K562 (cell line): ENCODE data around the gene ARMC9. TPM values are rescaled to one million over a fixed set of nuclear protein-coding genes. Genes with fewer than 3 reads are reported as not detected.

Source experiments
- ATAC-seq: fragments of 200-7000 bp; cut with Tn5 transposase; 3 replicates; pipeline ENCODE4 v1.9.1; 2020; ENCODE audit warnings: moderate library complexity
- BruUV-seq: library from RNA; stranded (reverse); fragments of 400-500 nt; replicated peaks from 2 replicates; lab custom pipeline; 2021; lab: Mats Ljungman, UMichigan
- CTCF ChIA-PET: fragments of 300-600 bp; formaldehyde crosslinking; extraction: SDS; loops from one replicate; lab custom pipeline; 2021; ENCODE audit warnings: low intra/inter-chr PET ratio; lab: Yijun Ruan, JAX
- POLR2A ChIA-PET: fragments of 300-600, 350-650 bp; sonication (Branson Sonifier 250); formaldehyde crosslinking; extraction: SDS; loops from one replicate; lab custom pipeline; 2021; ENCODE audit warnings: antibody characterized with exemption, inconsistent platforms; lab: Yijun Ruan, JAX
- DNase-seq, 4 experiments: peaks; one replicate each; pipeline versions ENCODE4 v3.0.0 to v3.0.0-alpha.2; 2011 to 2018; ENCODE audit warnings: low spot score in 3 of 4, mixed read lengths in 3 of 4; ENCODE audit errors: extremely low read depth in 1 of 4
- FAIRE-seq: peaks from 2 replicates; lab custom pipeline; 2011; peaks lifted over from hg19 to GRCh38; lab: Jason Lieb, UNC
- H2AFZ ChIP-seq: 2 replicates; pipeline ENCODE4 v1.6.0; 2011; ENCODE audit warnings: low read depth, low read length, control low read depth, inconsistent platforms
- H3K27ac ChIP-seq: fragments of 200-600 bp; 3 replicates; pipeline ENCODE4 v1.8.0; 2011; ENCODE audit warnings: low read depth, mild to moderate bottlenecking, control low read depth, inconsistent platforms, low read length, moderate library complexity, mixed read lengths; ENCODE audit errors: extremely low read depth
- H3K27me3 ChIP-seq, 2 experiments: fragments of 300-600 bp in 1 of 2; 2 replicates in 1 of 2; 3 replicates in 1 of 2; pipeline versions ENCODE4 v1.6.0 to v1.8.0; 2011; ENCODE audit warnings: inconsistent platforms in 2 of 2, low read length in 2 of 2, mild to moderate bottlenecking in 1 of 2, mixed read lengths in 1 of 2, moderate library complexity in 1 of 2; ENCODE audit not compliant: control insufficient read depth in 2 of 2, insufficient read depth in 2 of 2
- H3K36me3 ChIP-seq: fragments of 300-600 bp; 3 replicates; pipeline ENCODE4 v1.8.0; 2011; ENCODE audit warnings: mild to moderate bottlenecking, low read length, inconsistent platforms; ENCODE audit not compliant: control insufficient read depth, insufficient read depth
- H3K4me1 ChIP-seq, 2 experiments: fragments of 200-600 bp in 1 of 2; replicated peaks in 1 of 2; 2 replicates in 1 of 2; 3 replicates in 1 of 2; pipeline versions ENCODE4 v1.5.1 to v1.8.0; 2011; ENCODE audit warnings: inconsistent platforms in 2 of 2, low read length in 2 of 2, mild to moderate bottlenecking in 1 of 2, mixed read lengths in 1 of 2, moderate library complexity in 1 of 2; ENCODE audit not compliant: control insufficient read depth in 2 of 2, insufficient read depth in 2 of 2
- H3K4me2 ChIP-seq: 2 replicates; pipeline ENCODE4 v1.6.1; 2011; ENCODE audit warnings: low read length, control low read depth, inconsistent platforms, mixed read lengths; ENCODE audit not compliant: insufficient read depth
- H3K4me3 ChIP-seq: fragments of 200-600 bp; sonication (generic), shearing (Covaris generic); 2 replicates; pipeline ENCODE4 v1.5.1; 2016; ENCODE audit warnings: control low read depth, inconsistent platforms
- H3K79me2 ChIP-seq: fragments of 200-600 bp; 3 replicates; pipeline ENCODE4 v1.8.0; 2011; ENCODE audit warnings: low read length, inconsistent platforms; ENCODE audit not compliant: control insufficient read depth, insufficient read depth
- H3K9ac ChIP-seq, 2 experiments: 2 replicates each; pipeline versions ENCODE4 v1.6.0 to v1.6.1; 2011; ENCODE audit warnings: low read depth in 2 of 2, low read length in 2 of 2, control low read depth in 1 of 2, inconsistent platforms in 1 of 2, mild to moderate bottlenecking in 1 of 2, mixed read lengths in 1 of 2; ENCODE audit not compliant: insufficient read depth in 1 of 2
- H3K9me1 ChIP-seq: one replicate; pipeline ENCODE4 v1.6.0; 2011; ENCODE audit warnings: inconsistent platforms, mild to moderate bottlenecking, low read length, moderate library complexity; ENCODE audit not compliant: control insufficient read depth, insufficient read depth
- H3K9me3 ChIP-seq: replicated peaks from 2 replicates; pipeline ENCODE4 v1.5.1; 2011; ENCODE audit warnings: low read depth, low read length, inconsistent platforms; ENCODE audit not compliant: control insufficient read depth, insufficient read depth
- H4K20me1 ChIP-seq: replicated peaks from 2 replicates; pipeline ENCODE4 v1.6.1; 2011; ENCODE audit warnings: low read length, inconsistent platforms, mixed read lengths; ENCODE audit not compliant: control insufficient read depth, insufficient read depth
- EHMT2 ChIP-seq: fragments of 450-650 bp; IDR thresholded peaks from 2 replicates; pipeline ENCODE4 v1.6.1; 2018; ENCODE audit warnings: antibody characterized with exemption
- HIVEP1 ChIP-seq: fragments of 250-450 bp; sonication (Bioruptor Pico); IDR thresholded peaks from 2 replicates; pipeline ENCODE4 v1.4.0; 2020; ENCODE audit warnings: mild to moderate bottlenecking
- NFATC3 ChIP-seq: fragments of 450-650 bp; IDR thresholded peaks from 2 replicates; pipeline ENCODE4 v1.6.1; 2017; ENCODE audit warnings: mild to moderate bottlenecking
- TOE1 ChIP-seq, 2 experiments: fragments of 450-650 bp in 1 of 2; sonication (generic) in 1 of 2; formaldehyde crosslinking in 1 of 2; IDR thresholded peaks; 2 replicates each; pipeline versions ENCODE4 v1.7.1 to v1.8.0; 2016 to 2022; ENCODE audit warnings: borderline replicate concordance in 2 of 2, mild to moderate bottlenecking in 2 of 2, antibody characterized with exemption in 1 of 2, inconsistent platforms in 1 of 2, low read depth in 1 of 2, missing genetic modification reagents in 1 of 2, moderate library complexity in 1 of 2
- YBX1 ChIP-seq: fragments of 450-650 bp; IDR thresholded peaks from 2 replicates; pipeline ENCODE4 v1.7.1; 2016; ENCODE audit warnings: mild to moderate bottlenecking
- ZKSCAN1 ChIP-seq: fragments of 150-350 bp; IDR thresholded peaks from 2 replicates; pipeline ENCODE4 v1.6.1; 2016; ENCODE audit warnings: low read depth, low read length
- WGBS: fragments of 100-300 bp; shearing (Covaris generic); methylation state at CpG from one replicate; pipeline ENCODE4 v1.1.6; 2016; ENCODE audit warnings: low coverage, mixed read lengths; ENCODE audit not compliant: insufficient coverage; ENCODE audit errors: missing lambda C conversion rate; 5-methylcytosine and 5-hydroxymethylcytosine counted together
- in situ Hi-C: fragments of 300-500 bp; cut with MboI; formaldehyde crosslinking; loops from 4 replicates; pipeline ENCODE4 v1.15.0; 2018; ENCODE audit warnings: inconsistent platforms, mixed read lengths
- intact Hi-C: fragments of 100-400 bp; cut with micrococcal nuclease; formaldehyde crosslinking; loops from 2 replicates; pipeline ENCODE4 v1.14.2; 2022
- polyA plus RNA-seq, 8 experiments: library from polyadenylated mRNA; depleted of rRNA in 4 of 8; stranded (reverse) in 5 of 8; unstranded in 3 of 8; fragments of >200 nt; fragmentation: Nextera tagmentation in 2 of 8; fragmentation: Illumina TruSeq in 1 of 8; extraction: Ambion mirVana in 2 of 8; extraction: Trizol in 1 of 8; gene quantifications; 2 replicates each; pipeline versions ENCODE4 v1.2.1 to v1.2.3, GENCODE V29; 2011 to 2014; ENCODE audit warnings: inconsistent platforms in 1 of 8, missing spikeins in 1 of 8
- total RNA-seq, 7 experiments: library from RNA; depleted of rRNA in 6 of 7; stranded (reverse); fragments of >200 nt in 6 of 7; fragmentation: Illumina TruSeq in 2 of 7; extraction: Trizol in 2 of 7; gene quantifications; 2 replicates each; pipeline versions ENCODE4 v1.2.1 to v1.2.3, GENCODE V29; 2011 to 2021; ENCODE audit warnings: low replicate concordance in 1 of 7
- TF ChIP-seq, protein P1 (sequence below): fragments of 250-450 bp; sonication (Bioruptor Pico); IDR thresholded peaks from 2 replicates; pipeline ENCODE4 v1.9.0; 2021; ENCODE audit warnings: mild to moderate bottlenecking, inconsistent platforms
- TF ChIP-seq, protein P2 (sequence below): fragments of 250-450 bp; sonication (Bioruptor Pico); IDR thresholded peaks from 2 replicates; pipeline ENCODE4 v1.5.0; 2022; ENCODE audit warnings: mild to moderate bottlenecking
- TF ChIP-seq, protein P3 (sequence below), 2 experiments: IDR thresholded peaks; 2 replicates each; pipeline ENCODE4 v1.6.1; 2012; ENCODE audit warnings: improper control_type of control experiment in 2 of 2, low read depth in 2 of 2, low read length in 2 of 2, borderline replicate concordance in 1 of 2

Gene ARMC9
- total and polyA plus RNA-seq, 9 of the 15 experiments (the other 6 are each of a cell fraction or from before 2014, with no cell fraction given), result 0.36 to 2.3 (median 1.1) TPM

DNA sequence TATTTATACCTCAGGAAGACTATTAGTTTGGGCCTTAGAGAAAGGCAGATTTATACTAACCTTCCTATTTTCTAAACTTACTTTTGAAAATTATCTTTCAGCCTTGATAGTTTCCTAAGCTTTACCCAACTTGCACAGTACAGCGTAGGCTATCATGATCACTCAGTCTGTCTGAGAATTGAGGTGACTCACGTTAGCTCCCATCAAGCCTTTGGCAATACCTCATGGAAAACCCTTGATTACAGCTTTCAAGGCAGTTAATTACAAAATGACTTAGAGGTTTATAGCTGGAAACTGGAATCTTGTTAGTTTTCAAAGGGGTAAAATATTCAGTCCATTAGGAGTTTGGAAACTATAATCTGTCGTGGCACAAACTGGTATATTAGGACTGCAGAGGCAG, 26.4 kb upstream of the ARMC9 start:
- Histone ChIP-seq H2AFZ (no peak overlapping the region), H4K20me1 (no peaks in the 10 kb centered on the region), H3K27me3 (no peaks in the 10 kb centered on the region), H3K9ac (no peak overlapping the region), H3K27ac (no peak overlapping the region), H3K36me3 (peaks cover 70% of the 10 kb centered on the region), H3K9me3 (no peaks in the 10 kb centered on the region), H3K4me3 (no peak overlapping the region), H3K4me1 (no peaks in the 10 kb centered on the region), H3K9me1 (no peaks in the 10 kb centered on the region), H3K4me2 (no peak overlapping the region), H3K79me2 (no peaks in the 10 kb centered on the region)
- 96% methylated on average over 3 of the region's 3 CpGs for WGBS
- intact Hi-C loops, result no loop called here
- no peak for FAIRE-seq
- DNase-seq, result no peak
- TF ChIP-seq HIVEP1 (no peak), ZKSCAN1 (no peak), YBX1 (no peak), NFATC3 (no peak), TOE1 (IDR thresholded peaks at IDR 0.05; ENCODE audit: borderline replicate concordance) (no peak), TOE1 (CRISPR knock-in tag; IDR thresholded peaks at IDR 0.05; ENCODE audit: borderline replicate concordance, low read depth) (no peak), EHMT2 (no peak)
- TF ChIP-seq, protein P1, sequence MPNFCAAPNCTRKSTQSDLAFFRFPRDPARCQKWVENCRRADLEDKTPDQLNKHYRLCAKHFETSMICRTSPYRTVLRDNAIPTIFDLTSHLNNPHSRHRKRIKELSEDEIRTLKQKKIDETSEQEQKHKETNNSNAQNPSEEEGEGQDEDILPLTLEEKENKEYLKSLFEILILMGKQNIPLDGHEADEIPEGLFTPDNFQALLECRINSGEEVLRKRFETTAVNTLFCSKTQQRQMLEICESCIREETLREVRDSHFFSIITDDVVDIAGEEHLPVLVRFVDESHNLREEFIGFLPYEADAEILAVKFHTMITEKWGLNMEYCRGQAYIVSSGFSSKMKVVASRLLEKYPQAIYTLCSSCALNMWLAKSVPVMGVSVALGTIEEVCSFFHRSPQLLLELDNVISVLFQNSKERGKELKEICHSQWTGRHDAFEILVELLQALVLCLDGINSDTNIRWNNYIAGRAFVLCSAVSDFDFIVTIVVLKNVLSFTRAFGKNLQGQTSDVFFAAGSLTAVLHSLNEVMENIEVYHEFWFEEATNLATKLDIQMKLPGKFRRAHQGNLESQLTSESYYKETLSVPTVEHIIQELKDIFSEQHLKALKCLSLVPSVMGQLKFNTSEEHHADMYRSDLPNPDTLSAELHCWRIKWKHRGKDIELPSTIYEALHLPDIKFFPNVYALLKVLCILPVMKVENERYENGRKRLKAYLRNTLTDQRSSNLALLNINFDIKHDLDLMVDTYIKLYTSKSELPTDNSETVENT (CRISPR knock-in tag), result no peak
- TF ChIP-seq, protein P2, sequence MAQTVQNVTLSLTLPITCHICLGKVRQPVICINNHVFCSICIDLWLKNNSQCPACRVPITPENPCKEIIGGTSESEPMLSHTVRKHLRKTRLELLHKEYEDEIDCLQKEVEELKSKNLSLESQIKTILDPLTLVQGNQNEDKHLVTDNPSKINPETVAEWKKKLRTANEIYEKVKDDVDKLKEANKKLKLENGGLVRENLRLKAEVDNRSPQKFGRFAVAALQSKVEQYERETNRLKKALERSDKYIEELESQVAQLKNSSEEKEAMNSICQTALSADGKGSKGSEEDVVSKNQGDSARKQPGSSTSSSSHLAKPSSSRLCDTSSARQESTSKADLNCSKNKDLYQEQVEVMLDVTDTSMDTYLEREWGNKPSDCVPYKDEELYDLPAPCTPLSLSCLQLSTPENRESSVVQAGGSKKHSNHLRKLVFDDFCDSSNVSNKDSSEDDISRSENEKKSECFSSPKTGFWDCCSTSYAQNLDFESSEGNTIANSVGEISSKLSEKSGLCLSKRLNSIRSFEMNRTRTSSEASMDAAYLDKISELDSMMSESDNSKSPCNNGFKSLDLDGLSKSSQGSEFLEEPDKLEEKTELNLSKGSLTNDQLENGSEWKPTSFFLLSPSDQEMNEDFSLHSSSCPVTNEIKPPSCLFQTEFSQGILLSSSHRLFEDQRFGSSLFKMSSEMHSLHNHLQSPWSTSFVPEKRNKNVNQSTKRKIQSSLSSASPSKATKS (CRISPR knock-in tag), result no peak
- TF ChIP-seq, protein P3, sequence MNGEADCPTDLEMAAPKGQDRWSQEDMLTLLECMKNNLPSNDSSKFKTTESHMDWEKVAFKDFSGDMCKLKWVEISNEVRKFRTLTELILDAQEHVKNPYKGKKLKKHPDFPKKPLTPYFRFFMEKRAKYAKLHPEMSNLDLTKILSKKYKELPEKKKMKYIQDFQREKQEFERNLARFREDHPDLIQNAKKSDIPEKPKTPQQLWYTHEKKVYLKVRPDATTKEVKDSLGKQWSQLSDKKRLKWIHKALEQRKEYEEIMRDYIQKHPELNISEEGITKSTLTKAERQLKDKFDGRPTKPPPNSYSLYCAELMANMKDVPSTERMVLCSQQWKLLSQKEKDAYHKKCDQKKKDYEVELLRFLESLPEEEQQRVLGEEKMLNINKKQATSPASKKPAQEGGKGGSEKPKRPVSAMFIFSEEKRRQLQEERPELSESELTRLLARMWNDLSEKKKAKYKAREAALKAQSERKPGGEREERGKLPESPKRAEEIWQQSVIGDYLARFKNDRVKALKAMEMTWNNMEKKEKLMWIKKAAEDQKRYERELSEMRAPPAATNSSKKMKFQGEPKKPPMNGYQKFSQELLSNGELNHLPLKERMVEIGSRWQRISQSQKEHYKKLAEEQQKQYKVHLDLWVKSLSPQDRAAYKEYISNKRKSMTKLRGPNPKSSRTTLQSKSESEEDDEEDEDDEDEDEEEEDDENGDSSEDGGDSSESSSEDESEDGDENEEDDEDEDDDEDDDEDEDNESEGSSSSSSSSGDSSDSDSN (IDR thresholded peaks at IDR 0.05; ENCODE audit: borderline replicate concordance in 1 of 2, low read depth in 2 of 2, low read length in 2 of 2), result no peak
- ChIA-PET POLR2A (no interaction called here), CTCF (no interaction called here)
- ATAC-seq, result no peak
- in situ Hi-C loops, result no loop called here
- no TSS peak for BruUV-seq
